ENCODE measurements around the gene TMEM150B.

GRCh38 chr19:55305983-55306562 is 19.1 kb downstream of the TMEM150B start:
- TF ChIP-seq EZH2 (IDR thresholded peaks at IDR 0.05; ENCODE audit: borderline replicate concordance, low read depth, low read length, severe bottlenecking) (no peak), MAX (IDR thresholded peaks at IDR 0.05; ENCODE audit: insufficient read depth, insufficient read length) (no peak), CTCF (IDR thresholded peaks at IDR 0.05; ENCODE audit: extremely low read depth in 1 of 2, insufficient read depth in 1 of 2, low read depth in 1 of 2, low read length in 2 of 2) (no peak)
